Measurements from ENCODE around the gene KIF6. TPM values are rescaled to one million over a fixed set of nuclear protein-coding genes. Genes with fewer than 3 reads are reported as not detected.

The KIF6 gene
- total RNA-seq, 2 experiments from 2014 or later: not detected

GRCh38 chr6:39599973-39600372, 125.2 kb downstream of the KIF6 start:
- Mint-ChIP-seq H3K4me3 (no peak overlapping the region), H3K4me1 (ENCODE audit: low read depth) (no peaks in the 10 kb centered on the region), H3K27me3 (ENCODE audit: low read depth) (peaks cover 19% of the 10 kb centered on the region), H3K9me3 (ENCODE audit: insufficient read depth) (no peaks in the 10 kb centered on the region), H3K27ac (no peak overlapping the region), H3K36me3 (ENCODE audit: low read depth) (no peaks in the 10 kb centered on the region)
- ChIA-PET CTCF (no interaction called here), POLR2A (no interaction called here)
- no peak for ATAC-seq
- no peak for DNase-seq

- ChIA-PET POLR2A (no interaction called here), CTCF (no interaction called here)
- Mint-ChIP-seq H3K27ac (no peak overlapping the region), H3K4me3 (no peak overlapping the region), H3K36me3 (ENCODE audit: low read depth) (no peaks in the 10 kb centered on the region), H3K4me1 (ENCODE audit: low read depth) (no peaks in the 10 kb centered on the region), H3K27me3 (ENCODE audit: low read depth) (peaks cover 19% of the 10 kb centered on the region), H3K9me3 (ENCODE audit: insufficient read depth) (no peaks in the 10 kb centered on the region)
- ATAC-seq: no peak
- DNase-seq: no peak
These were observed 125.9 kb downstream of the KIF6 start for GRCh38 chr6:39599341-39599740.

- H3K36me3 Mint-ChIP-seq (ENCODE audit: low read depth): no peaks in the 10 kb centered on the region
- no peak overlapping the region for H3K27ac Mint-ChIP-seq
- H3K9me3 Mint-ChIP-seq (ENCODE audit: insufficient read depth): no peaks in the 10 kb centered on the region
- peaks cover 7% of the 10 kb centered on the region for H3K27me3 Mint-ChIP-seq (ENCODE audit: low read depth)
- DNase-seq (no peak), ATAC-seq (no peak)
- ChIA-PET CTCF (no interaction called here), POLR2A (no interaction called here)
- no peaks in the 10 kb centered on the region for H3K4me1 Mint-ChIP-seq (ENCODE audit: low read depth)
- no peak overlapping the region for H3K4me3 Mint-ChIP-seq
These were observed 130.9 kb downstream of the KIF6 start for GRCh38 chr6:39594285-39594684.

GRCh38 chr6:39593646-39594045, 131.6 kb downstream of the KIF6 start:
- Mint-ChIP-seq H3K4me3 (no peak overlapping the region), H3K9me3 (ENCODE audit: insufficient read depth) (no peaks in the 10 kb centered on the region), H3K4me1 (ENCODE audit: low read depth) (no peaks in the 10 kb centered on the region), H3K27me3 (ENCODE audit: low read depth) (peaks cover 7% of the 10 kb centered on the region), H3K36me3 (ENCODE audit: low read depth) (no peaks in the 10 kb centered on the region), H3K27ac (no peak overlapping the region)
- POLR2A ChIA-PET: no interaction called here
- no peak for ATAC-seq
- CTCF ChIA-PET: no interaction called here
- no peak for DNase-seq

- H3K27ac Mint-ChIP-seq: no peak overlapping the region
- H3K36me3 Mint-ChIP-seq (ENCODE audit: low read depth): no peaks in the 10 kb centered on the region
- POLR2A ChIA-PET: no interaction called here
- no peaks in the 10 kb centered on the region for H3K4me1 Mint-ChIP-seq (ENCODE audit: low read depth)
- DNase-seq (no peak), ATAC-seq (no peak)
- CTCF ChIA-PET: no interaction called here
- H3K27me3 Mint-ChIP-seq (ENCODE audit: low read depth): peaks cover 2% of the 10 kb centered on the region
- H3K9me3 Mint-ChIP-seq (ENCODE audit: insufficient read depth): no peaks in the 10 kb centered on the region
- no peak overlapping the region for H3K4me3 Mint-ChIP-seq
These were observed 134.3 kb downstream of the KIF6 start for GRCh38 chr6:39590871-39591393.

GRCh38 chr6:39587080-39587479, 138.1 kb downstream of the KIF6 start:
- no peaks in the 10 kb centered on the region for H3K36me3 Mint-ChIP-seq (ENCODE audit: low read depth)
- ChIA-PET POLR2A (no interaction called here), CTCF (no interaction called here)
- DNase-seq (no peak), ATAC-seq (no peak)
- no peak overlapping the region for H3K27ac Mint-ChIP-seq
- H3K4me1 Mint-ChIP-seq (ENCODE audit: low read depth): no peaks in the 10 kb centered on the region
- peaks cover 3% of the 10 kb centered on the region for H3K27me3 Mint-ChIP-seq (ENCODE audit: low read depth)
- H3K9me3 Mint-ChIP-seq (ENCODE audit: insufficient read depth): no peaks in the 10 kb centered on the region
- no peak overlapping the region for H3K4me3 Mint-ChIP-seq

GRCh38 chr6:39585641-39586040, 139.6 kb downstream of the KIF6 start:
- DNase-seq (no peak), ATAC-seq (no peak)
- no peak overlapping the region for H3K27ac Mint-ChIP-seq
- H3K9me3 Mint-ChIP-seq (ENCODE audit: insufficient read depth): no peaks in the 10 kb centered on the region
- H3K27me3 Mint-ChIP-seq (ENCODE audit: low read depth): peaks cover 5% of the 10 kb centered on the region
- H3K36me3 Mint-ChIP-seq (ENCODE audit: low read depth): no peaks in the 10 kb centered on the region
- CTCF ChIA-PET: no interaction called here
- H3K4me3 Mint-ChIP-seq: no peak overlapping the region
- H3K4me1 Mint-ChIP-seq (ENCODE audit: low read depth): no peaks in the 10 kb centered on the region
- POLR2A ChIA-PET: no interaction called here

- ChIA-PET POLR2A (no interaction called here), CTCF (no interaction called here)
- Mint-ChIP-seq H3K4me3 (no peak overlapping the region), H3K27ac (no peak overlapping the region), H3K4me1 (ENCODE audit: low read depth) (no peaks in the 10 kb centered on the region), H3K27me3 (ENCODE audit: low read depth) (peaks cover 2% of the 10 kb centered on the region), H3K9me3 (ENCODE audit: insufficient read depth) (no peaks in the 10 kb centered on the region), H3K36me3 (ENCODE audit: low read depth) (no peaks in the 10 kb centered on the region)
- DNase-seq (no peak), ATAC-seq (no peak)
These were observed 147.6 kb downstream of the KIF6 start for GRCh38 chr6:39577446-39578165.

- Mint-ChIP-seq H3K4me3 (no peak overlapping the region), H3K27ac (no peak overlapping the region), H3K36me3 (ENCODE audit: low read depth) (no peaks in the 10 kb centered on the region), H3K27me3 (ENCODE audit: low read depth) (peaks cover 2% of the 10 kb centered on the region), H3K4me1 (ENCODE audit: low read depth) (no peaks in the 10 kb centered on the region), H3K9me3 (ENCODE audit: insufficient read depth) (no peaks in the 10 kb centered on the region)
- DNase-seq (no peak), ATAC-seq (no peak)
- ChIA-PET POLR2A (no interaction called here), CTCF (no interaction called here)
These were observed 148.5 kb downstream of the KIF6 start for GRCh38 chr6:39576556-39577303.

GRCh38 chr6:39574991-39575390, 150.2 kb downstream of the KIF6 start:
- CTCF ChIA-PET: no interaction called here

GRCh38 chr6:39573541-39573940, 151.7 kb downstream of the KIF6 start:
- ChIA-PET CTCF (no interaction called here), POLR2A (no interaction called here)
- Mint-ChIP-seq H3K36me3 (ENCODE audit: low read depth) (no peaks in the 10 kb centered on the region), H3K27ac (no peak overlapping the region), H3K4me3 (no peak overlapping the region), H3K9me3 (ENCODE audit: insufficient read depth) (no peaks in the 10 kb centered on the region), H3K27me3 (ENCODE audit: low read depth) (peaks cover 4% of the 10 kb centered on the region), H3K4me1 (ENCODE audit: low read depth) (no peaks in the 10 kb centered on the region)
- DNase-seq (no peak), ATAC-seq (no peak)

More at GRCh38 chr6:39574991-39575390, 150.2 kb downstream of the KIF6 start:
- POLR2A ChIA-PET: no interaction called here
- no peak for DNase-seq
- Mint-ChIP-seq H3K27me3 (ENCODE audit: low read depth) (peaks cover 2% of the 10 kb centered on the region), H3K9me3 (ENCODE audit: insufficient read depth) (no peaks in the 10 kb centered on the region), H3K4me3 (no peak overlapping the region), H3K27ac (no peak overlapping the region), H3K4me1 (ENCODE audit: low read depth) (no peaks in the 10 kb centered on the region), H3K36me3 (ENCODE audit: low read depth) (no peaks in the 10 kb centered on the region)
- no peak for ATAC-seq

- Mint-ChIP-seq H3K9me3 (ENCODE audit: insufficient read depth) (no peaks in the 10 kb centered on the region), H3K27ac (no peak overlapping the region), H3K36me3 (ENCODE audit: low read depth) (no peaks in the 10 kb centered on the region), H3K4me3 (no peak overlapping the region), H3K4me1 (ENCODE audit: low read depth) (no peaks in the 10 kb centered on the region), H3K27me3 (ENCODE audit: low read depth) (peaks cover 4% of the 10 kb centered on the region)
- no peak for ATAC-seq
- CTCF ChIA-PET: no interaction called here
- no peak for DNase-seq
- POLR2A ChIA-PET: no interaction called here
These were observed 152.4 kb downstream of the KIF6 start for GRCh38 chr6:39572661-39573340.

Data from activated CD8-positive, alpha-beta T cell treated with anti-CD3 and anti-CD28 coated beads, Interleukin-2, amount 10 ng/mL, durations not matched to agents 7 days and 5 days (primary cell).